HG03135 (cell line): ENCODE data around the gene BRD2.

Source experiments
- ATAC-seq: cut with Tn5 transposase; IDR thresholded peaks from one replicate; pipeline ENCODE4 v1.9.1; 2021; ENCODE audit warnings: mild to moderate bottlenecking, moderate library complexity; ENCODE audit not compliant: unreplicated experiment

The BRD2 gene

DNA sequence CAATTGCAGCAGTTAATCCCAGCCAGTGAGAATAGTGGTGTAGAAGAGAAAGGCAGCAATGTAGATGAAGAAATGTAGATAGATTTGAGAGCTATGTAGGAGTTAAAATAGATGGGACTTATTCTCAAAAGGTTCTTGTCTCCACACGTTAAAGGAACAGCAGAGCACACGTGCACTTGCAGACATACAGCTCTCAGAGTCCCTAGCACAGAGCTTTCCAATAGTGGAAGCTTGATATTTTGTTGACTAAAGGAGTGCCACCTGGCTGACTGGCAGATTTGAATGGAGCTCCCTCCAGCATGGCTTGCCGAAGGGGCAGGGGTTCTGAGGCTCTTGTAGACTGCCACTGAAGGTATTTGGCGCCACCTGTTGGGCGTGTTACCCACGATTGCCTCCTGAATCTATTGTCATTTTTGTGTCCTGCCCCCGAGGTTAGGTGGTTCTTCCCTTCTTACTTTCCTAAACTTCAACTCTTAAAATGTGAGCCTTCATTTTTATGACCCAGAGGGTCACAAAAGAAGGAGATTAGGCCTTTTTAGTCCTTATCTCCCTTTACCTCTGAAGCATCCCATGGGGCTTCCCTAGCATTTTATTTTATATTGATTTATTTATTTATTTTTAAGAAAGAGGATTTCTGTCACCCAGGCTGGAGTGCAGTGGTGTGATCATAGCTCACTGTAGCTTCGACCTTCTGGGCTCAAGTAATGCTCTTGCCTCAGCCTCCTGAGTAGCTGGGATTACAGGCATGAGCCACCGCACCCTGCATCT lies 16.4 kb downstream of the BRD2 start:
- peak; percentile 48 for ATAC-seq

DNA sequence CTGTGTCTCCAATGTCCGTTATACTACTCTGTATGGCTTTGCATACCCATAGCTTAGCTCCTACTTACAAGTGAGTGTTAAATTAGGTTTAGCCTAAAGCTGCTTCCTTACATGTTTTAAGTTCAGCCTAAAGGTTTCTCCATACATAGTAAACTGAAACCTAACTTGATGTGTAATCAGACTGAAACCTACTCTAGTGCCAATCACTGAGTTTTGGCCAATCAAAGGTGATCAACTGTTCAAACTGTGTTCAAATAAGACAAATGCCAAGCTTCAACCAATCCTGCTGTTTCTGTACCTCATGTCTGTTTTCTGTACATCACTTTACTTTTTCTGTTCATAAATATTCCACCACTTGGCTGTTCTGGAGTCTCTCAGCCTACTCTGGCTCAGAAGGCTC lies 21.0 kb downstream of the BRD2 start:
- no peak for ATAC-seq

- no peak for ATAC-seq
Measured at GRCh38 chr6:32991972-32992371, 23.6 kb downstream of the BRD2 start.

- ATAC-seq, result no peak
Measured at GRCh38 chr6:32993363-32993973, 25.1 kb downstream of the BRD2 start.

DNA sequence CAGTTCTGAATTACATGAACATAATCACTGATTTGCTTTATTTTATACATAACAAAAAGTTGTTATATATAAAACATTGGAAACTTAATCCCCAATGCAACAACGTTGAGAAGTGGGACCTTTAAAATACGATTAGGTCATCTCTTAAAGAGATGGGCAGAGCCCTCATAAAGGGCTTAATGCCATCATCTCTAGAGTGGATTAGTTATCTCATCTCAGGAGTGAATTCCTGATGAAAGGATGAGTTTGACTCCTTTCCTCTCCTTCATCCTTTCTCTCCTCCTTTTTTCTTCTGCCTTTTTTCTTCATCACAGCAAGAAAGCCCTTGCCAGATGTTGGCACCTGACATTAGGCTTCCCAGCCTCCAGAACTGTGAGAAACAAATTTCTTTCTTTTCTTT lies 27.1 kb downstream of the BRD2 start:
- ATAC-seq, result no peak

DNA sequence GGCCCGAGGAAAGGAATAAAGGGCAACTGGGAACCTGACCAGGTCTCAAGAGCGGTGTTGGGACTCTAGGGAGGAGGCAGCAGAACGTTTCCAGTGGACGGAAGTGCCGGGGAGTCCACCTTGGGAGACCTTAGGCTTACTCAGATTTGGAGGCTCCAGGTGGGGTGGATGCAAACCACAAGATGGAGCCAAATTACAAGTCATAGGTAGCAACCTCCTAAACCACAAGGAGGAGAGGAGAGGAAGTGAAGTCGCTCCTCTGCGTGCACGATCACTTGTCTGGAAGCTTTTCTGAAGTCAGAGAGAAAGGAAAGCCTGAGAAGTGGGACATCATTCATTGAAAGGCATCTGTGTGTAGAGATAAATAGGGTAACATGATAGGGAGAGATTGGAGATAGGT lies 31.7 kb downstream of the BRD2 start:
- no peak for ATAC-seq

DNA sequence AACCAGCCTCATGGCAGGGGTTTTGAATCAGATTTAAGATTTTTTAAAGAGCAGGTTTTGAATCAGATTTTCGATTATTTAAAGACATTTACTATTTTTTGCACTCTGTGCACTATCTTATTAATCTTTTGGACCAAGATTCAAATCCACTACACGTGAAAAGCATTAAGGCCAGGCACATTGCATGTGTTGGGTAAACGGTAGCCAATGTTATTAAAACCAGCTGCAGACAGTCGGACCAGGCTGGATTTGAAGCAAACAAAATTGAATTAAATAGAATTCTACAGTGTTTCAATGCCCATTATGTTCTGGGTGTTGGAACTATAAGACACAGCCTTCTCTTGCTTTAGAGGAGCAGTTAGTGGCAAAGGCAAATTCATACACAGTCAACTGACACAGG lies 33.3 kb downstream of the BRD2 start:
- ATAC-seq, result no peak

GRCh38 chr6:33004940-33005339 lies 36.5 kb downstream of the BRD2 start:
- ATAC-seq, result no peak

GRCh38 chr6:33007831-33008400 lies 39.5 kb downstream of the BRD2 start:
- no peak for ATAC-seq

DNA sequence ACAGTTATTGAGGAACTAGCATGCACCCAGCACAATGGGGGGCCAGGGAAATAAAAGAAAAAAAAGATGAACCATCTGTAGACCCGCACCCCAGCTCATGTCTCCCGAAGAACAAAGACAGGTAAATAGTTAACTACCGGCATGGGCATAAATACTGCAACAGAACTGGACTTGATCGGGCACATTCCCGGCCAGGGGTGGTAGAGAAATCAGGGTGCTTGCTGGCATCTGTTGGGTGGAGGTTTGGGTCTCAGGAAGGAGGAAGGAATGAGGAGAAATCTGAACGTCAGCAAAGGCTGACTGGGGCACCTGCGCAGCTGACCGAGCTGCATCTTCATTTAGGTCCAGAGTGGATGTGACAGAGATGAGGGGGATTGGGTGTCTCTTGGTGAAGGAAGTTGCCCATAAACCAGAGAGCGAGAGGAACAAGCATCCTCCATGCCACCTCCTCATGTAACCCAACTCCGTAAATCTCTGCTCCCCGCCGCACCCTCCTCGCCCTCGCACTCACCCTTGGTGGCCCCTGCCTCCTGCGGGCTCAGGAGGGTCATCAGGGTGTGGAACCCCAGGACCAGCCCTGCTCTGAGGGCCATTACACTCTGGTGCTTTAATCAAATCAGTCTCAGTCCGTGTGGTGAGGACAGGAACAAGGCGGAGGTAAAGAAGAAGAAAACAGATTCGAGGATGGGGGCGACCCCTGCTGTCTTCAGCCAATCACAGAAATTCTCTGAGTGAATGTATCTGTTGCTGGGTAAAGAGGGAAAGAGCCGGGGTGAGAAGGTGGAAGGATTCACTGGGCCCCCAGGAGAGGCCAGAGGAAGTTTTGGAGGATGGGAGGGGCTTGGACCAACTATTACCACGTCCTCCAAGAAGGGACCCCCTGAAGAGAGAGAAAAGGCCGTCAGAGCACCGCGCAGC lies 40.8 kb downstream of the BRD2 start, which contains the start of gene HLA-DOA:
TSS of gene HLA-DOA (minus strand) at position 648 of the 918 bp plus-strand sequence.
- ATAC-seq, result peak; percentile 86

GRCh38 chr6:33010356-33010755 lies 42.0 kb downstream of the BRD2 start:
- ATAC-seq, result no peak

GRCh38 chr6:33013608-33014007 lies 45.2 kb downstream of the BRD2 start:
- ATAC-seq, result no peak

- ATAC-seq, result no peak
Measured at GRCh38 chr6:33014841-33015634, 46.6 kb downstream of the BRD2 start.

DNA sequence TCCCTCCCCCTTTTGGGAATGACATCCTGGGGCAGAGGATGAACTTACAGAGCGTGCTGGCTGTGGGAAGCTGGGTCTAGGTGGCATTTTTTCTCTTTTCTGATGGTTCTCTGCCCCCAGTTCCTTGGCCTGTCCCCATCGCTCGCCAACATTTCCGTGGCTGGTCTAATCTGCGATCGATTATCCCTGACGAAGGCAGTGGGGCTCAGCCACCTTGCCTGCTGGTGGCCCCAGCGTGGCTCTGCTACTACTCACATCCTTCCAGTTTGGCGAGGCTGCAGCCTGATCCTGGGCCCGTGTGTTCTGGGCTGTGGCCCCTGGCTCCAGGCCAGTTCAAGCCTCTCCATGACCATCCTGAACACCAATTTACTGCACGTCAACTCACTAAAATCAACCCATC lies 47.4 kb downstream of the BRD2 start:
- no peak for ATAC-seq

DNA sequence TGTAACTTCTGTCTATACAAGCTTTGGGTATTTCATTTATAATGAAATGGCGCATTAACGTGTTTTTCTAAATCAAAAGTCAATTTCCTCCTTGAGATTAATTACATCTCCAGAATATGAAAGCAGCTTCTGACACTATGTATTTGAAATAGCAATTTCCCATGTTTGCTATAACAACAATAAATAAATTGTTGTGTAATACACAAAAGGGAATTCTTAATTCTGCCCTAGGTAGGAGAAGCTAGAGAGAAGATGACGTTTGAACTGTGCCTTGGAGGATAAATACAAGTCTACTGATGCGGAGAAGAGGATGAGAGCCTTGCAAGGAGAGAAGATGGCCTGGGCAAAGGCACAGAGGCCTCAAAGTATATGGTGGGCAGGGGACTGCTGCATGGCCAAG lies 48.6 kb downstream of the BRD2 start:
- ATAC-seq, result no peak

DNA sequence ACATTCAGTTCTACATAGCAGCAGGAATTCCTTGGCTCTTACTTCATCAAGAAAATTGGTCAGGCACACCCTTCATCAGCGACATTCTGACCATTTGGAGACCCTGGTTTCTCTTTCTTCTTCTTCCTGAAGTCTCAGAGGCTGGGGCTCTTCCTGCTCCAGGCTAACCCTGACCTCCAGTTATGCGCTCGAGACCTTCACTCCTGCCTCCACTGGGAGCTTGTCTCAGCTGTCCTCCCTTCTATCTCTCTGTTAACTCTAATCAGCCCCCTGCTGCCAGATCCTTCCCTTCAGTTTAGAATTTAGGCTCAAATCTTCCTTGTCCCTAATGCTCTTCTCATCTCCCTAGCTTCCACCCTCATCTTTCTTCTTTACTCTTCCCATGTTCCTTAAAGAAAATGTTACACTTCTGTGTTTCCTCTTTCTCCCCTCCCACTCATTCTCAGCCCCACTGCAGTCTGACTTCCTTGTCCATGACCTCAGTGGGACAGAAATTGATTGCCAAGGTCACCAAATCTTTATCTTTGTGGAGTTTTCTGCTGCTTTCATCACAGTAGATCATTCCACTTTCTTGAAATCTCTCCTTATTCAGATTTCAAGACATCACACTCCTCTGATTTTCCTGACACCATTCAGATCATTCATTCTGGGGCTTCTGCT lies 49.4 kb downstream of the BRD2 start:
- ATAC-seq, result no peak

GRCh38 chr6:33018418-33018817 lies 50.0 kb downstream of the BRD2 start:
- ATAC-seq, result no peak

GRCh38 chr6:33018904-33019303 lies 50.5 kb downstream of the BRD2 start:
- ATAC-seq, result peak; percentile 55

GRCh38 chr6:33019372-33019771 lies 51.0 kb downstream of the BRD2 start:
- peak; percentile 7 for ATAC-seq

GRCh38 chr6:33021917-33022316 lies 53.5 kb downstream of the BRD2 start:
- ATAC-seq, result no peak
